GM18505 (cell line): Measurements from ENCODE around the gene CACNA1S.

Experiments
- ATAC-seq: cut with Tn5 transposase; IDR thresholded peaks from one replicate; pipeline ENCODE4 v1.9.1; 2021; ENCODE audit not compliant: unreplicated experiment
- POLR2A ChIP-seq: IDR thresholded peaks from 4 replicates; pipeline ENCODE4 v1.6.1; 2011; ENCODE audit warnings: borderline replicate concordance; ENCODE audit not compliant: insufficient read depth, insufficient read length; ENCODE audit errors: extremely low read depth

CACNA1S gene

GRCh38 chr1:201112173-201112731 lies at the start of gene CACNA1S:
TSS of gene CACNA1S (minus strand) at chr1:201112426. CDS start at chr1:201112339, 87 bp downstream.
- no peak for ATAC-seq

DNA sequence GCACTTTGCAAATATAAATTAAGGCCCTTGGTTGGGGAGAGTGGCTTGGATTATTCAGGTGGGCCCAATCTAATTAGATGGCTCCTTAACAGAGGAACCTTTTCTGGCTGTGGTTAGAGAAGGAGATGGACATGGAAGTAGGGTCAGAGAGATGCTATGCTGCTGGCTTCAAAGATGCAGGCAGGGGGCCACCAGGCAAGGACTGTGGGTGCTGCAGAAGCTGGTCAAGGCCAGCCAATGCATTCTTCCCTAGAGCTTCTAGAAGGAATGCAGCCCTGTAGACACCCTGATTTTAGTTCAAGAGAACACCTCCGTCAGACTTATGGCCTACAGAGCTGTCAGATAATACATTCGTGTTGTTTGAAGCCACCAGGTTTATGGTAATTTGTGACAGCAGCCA lies 45.7 kb upstream of the CACNA1S start:
- no peak for TF ChIP-seq POLR2A
- ATAC-seq = no peak

More at GRCh38 chr1:201112173-201112731, at the start of gene CACNA1S:
- no peak for TF ChIP-seq POLR2A

DNA sequence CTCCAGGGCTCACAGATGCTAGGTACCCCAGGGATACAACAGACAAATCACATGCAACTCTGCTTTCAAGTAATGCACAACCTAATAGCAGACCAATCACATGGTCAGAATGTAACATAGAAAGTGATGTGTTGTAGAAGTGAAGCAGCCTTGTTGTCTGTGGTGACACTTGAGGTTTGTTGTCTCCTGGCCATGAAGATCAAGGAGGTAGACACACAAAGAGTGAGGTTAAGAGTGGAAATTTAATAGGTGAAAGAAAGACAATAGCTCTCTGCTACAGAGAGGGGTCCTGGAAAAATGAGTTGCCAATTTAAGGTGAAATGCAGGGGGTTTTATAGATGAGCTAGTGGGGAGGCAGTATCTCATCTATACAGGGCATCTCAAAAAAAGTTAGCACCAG lies 44.6 kb upstream of the CACNA1S start:
- no peak for ATAC-seq
- no peak for TF ChIP-seq POLR2A

DNA sequence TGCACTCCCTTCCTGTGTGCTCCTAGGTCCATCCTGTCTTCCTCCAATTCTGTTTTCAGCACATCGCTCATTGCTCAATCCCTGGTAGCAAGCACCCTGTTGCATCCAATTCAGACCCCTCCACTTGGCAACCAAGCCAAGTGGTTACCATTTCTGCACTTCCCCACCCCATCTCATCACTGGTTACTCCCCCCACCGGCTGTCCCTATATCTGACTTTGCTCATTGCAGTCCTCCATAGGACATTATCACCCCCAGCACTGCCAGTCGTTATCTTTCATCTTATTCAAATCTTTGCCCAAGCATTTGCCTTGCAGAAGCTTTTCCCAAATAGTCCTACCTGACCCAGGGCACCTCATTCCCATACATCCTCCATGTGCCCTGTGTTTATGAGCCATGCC lies 44.1 kb upstream of the CACNA1S start:
- no peak for TF ChIP-seq POLR2A
- no peak for ATAC-seq

DNA sequence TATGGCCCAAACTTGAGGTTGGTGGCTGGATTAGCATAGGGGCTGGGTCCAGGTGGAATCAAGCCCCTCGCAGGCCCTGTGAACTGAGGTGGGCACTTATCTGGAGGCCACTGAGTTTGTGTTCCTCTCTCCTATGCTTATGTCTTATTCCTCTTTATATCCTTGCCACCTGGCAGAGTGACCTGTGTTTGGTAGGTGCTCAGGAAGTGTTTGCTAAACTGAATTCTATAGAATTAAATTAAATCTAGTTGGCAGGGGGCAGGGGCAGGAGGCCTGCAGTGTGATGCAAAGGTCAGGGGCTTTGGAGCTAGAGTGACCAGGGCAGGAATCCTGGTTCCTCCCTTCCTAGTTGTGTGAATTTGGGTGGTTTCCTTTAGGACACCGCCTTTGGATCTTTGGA lies 43.1 kb upstream of the CACNA1S start:
- TF ChIP-seq POLR2A = no peak
- no peak for ATAC-seq

GRCh38 chr1:201154389-201155165 lies 42.4 kb upstream of the CACNA1S start, which contains the start of gene TMEM9:
TSS of gene TMEM9 (minus strand) at chr1:201154474. CDS start at chr1:201153923, 551 bp downstream.
- no peak for TF ChIP-seq POLR2A
- peak; percentile 98 for ATAC-seq

GRCh38 chr1:201153474-201154388 lies 41.5 kb upstream of the CACNA1S start:
- peak; percentile 64 for ATAC-seq
- TF ChIP-seq POLR2A = no peak

DNA sequence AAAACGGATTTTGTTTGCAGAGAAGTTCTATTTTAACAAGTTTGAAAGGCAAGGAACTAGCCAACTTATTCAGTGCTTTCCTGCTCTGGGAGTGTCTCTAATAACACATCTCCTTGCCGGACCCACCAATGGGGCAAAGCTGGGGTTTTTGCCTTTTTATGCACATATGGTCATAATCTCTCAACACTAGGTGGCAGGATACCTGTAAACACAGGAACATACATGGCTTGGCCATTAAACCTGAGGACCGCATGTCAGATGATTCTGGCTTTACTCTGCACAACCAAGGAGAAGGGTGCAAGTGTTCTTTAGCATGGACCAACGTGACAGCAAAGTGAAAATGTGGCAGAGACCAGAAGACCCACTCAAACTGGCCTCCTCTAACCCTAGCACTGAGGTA lies 37.2 kb upstream of the CACNA1S start:
- no peak for ATAC-seq
- TF ChIP-seq POLR2A = no peak

- no peak for ATAC-seq
- no peak for TF ChIP-seq POLR2A
These were observed 35.3 kb upstream of the CACNA1S start for GRCh38 chr1:201147396-201148015.

DNA sequence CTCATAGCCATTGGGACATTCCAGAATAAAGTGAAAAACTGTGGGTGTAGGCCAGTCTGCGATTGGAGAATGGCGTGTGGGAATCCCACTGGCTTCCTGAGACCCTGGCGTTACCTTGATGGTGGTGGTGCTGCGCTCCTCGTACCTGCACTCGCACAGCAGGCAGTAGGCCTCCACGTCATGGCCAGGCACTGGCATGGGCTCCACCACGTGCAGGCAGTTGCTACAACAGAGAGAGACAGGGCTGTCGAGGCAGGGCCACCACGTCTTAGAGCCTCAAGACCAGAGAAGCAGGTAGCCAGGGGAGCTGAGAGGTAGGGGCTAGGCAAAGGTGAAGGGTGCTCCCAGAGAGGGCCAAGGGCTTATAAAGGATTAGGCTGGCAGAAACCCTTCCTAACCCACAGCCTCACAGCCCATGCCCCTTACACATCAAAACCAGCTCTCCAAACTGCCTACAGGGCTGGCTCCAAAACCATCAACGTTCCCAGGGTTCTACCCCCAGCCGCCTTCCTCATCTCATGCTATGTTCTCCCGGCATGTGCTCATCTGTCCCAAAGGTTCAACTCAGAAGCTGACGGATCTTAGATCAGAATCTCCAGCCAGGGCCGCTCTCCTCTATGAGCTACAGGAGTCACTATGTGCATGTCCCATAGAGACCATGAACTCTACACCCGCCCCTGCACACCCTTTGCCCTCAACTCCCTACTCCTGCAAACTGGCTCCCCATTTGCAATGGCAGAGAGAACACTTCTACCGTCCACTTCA lies 34.6 kb upstream of the CACNA1S start:
- ATAC-seq = no peak
- no peak for TF ChIP-seq POLR2A

DNA sequence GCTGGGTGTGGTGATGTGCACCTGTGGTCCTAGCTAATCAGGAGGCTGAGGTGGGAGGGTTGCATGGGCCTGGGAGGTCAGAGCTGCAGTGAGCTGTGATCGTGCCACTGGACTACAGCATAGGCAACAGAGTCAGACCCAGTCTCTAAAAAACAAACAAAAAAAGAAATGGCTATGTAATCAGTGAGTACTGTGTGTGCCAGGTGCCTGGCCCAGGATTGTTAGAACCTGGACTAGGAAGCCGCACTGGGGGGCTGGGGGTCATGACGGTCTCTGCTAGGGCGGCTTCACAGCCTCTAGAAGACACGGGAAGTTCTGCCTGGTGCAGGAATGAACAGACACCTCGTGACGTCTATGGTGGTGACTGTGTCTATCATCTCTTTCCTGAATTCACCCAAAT lies 33.6 kb upstream of the CACNA1S start:
- no peak for ATAC-seq
- TF ChIP-seq POLR2A = no peak

- ATAC-seq = no peak
- TF ChIP-seq POLR2A = no peak
These were observed 32.9 kb upstream of the CACNA1S start for GRCh38 chr1:201145132-201145531.
